Breast epithelium (tissue), 3 donors: Measurements from ENCODE around the gene TTLL1.

Experiments used
- CTCF ChIP-seq, 3 donors: fragments of 450-650 bp; IDR thresholded peaks; one replicate each; pipeline ENCODE4 v1.5.1; 2016 to 2017; ENCODE audit warnings: antibody characterized with exemption in 3 of 3, mild to moderate bottlenecking in 3 of 3, moderate library complexity in 3 of 3
- POLR2AphosphoS5 ChIP-seq, 3 donors: sonication (generic); formaldehyde crosslinking; IDR thresholded peaks; one replicate each; pipeline ENCODE4 v1.6.1; 2017; ENCODE audit warnings: antibody characterized with exemption in 3 of 3

- TF ChIP-seq POLR2AphosphoS5 (IDR thresholded peaks at IDR 0.05) (no peak), CTCF (IDR thresholded peaks at IDR 0.05) (no peak)
Measured at GRCh38 chr22:43101306-43101705, 12.1 kb upstream of the TTLL1 start.
